Psoas muscle (tissue), 8 donors: ENCODE results near the gene DISP2. TPM values are rescaled to one million over a fixed set of nuclear protein-coding genes. Genes with fewer than 3 reads are reported as not detected.

Source experiments
- ATAC-seq, 4 donors: fragments of 200-7000 bp; cut with Tn5 transposase; one replicate each; pipeline ENCODE4 v1.9.1; 2020; ENCODE audit warnings: moderate library complexity in 3 of 4, mild to moderate bottlenecking in 2 of 4
- DNase-seq, 2 donors: peaks; one replicate each; pipeline ENCODE4 v3.0.0-alpha.2; 2020
- H3K27ac ChIP-seq: fragments of 200-600 bp; one replicate; pipeline ENCODE4 v1.8.0; 2022
- H3K27me3 ChIP-seq, 3 donors: fragments of 200-600 bp in 1 of 3; one replicate each; pipeline versions ENCODE4 v1.6.1 to v1.8.0; 2013 to 2022; ENCODE audit warnings: low read length in 2 of 3, mild to moderate bottlenecking in 2 of 3, moderate library complexity in 1 of 3; ENCODE audit not compliant: insufficient read depth in 3 of 3
- H3K36me3 ChIP-seq, 2 donors: fragments of 200-600 bp in 1 of 2; one replicate each; pipeline versions ENCODE4 v1.6.1 to v1.8.0; 2013 to 2022; ENCODE audit warnings: low read depth in 1 of 2, mild to moderate bottlenecking in 1 of 2, moderate library complexity in 1 of 2; ENCODE audit not compliant: insufficient read depth in 1 of 2
- H3K4me1 ChIP-seq: fragments of 200-600 bp; one replicate; pipeline ENCODE4 v1.8.0; 2022
- H3K4me3 ChIP-seq: fragments of 200-600 bp; one replicate; pipeline ENCODE4 v1.8.0; 2022; ENCODE audit warnings: mild to moderate bottlenecking
- H3K9me3 ChIP-seq: fragments of 200-600 bp; one replicate; pipeline ENCODE4 v1.8.0; 2022
- WGBS, 3 donors: extraction: QIAGEN DNeasy Blood & Tissue Kit; methylation state at CpG; one replicate each; pipeline versions ENCODE4 v1.1.6 to v1.1.7; 2013; 5-methylcytosine and 5-hydroxymethylcytosine counted together
- intact Hi-C, 2 donors: fragments of 100-400 bp; cut with DNase I; formaldehyde crosslinking; loops; one replicate each; pipeline versions ENCODE4 v1.11.0 to v1.14.2; 2022
- polyA plus RNA-seq, 3 donors: library from polyadenylated mRNA; stranded (reverse); fragments of 200-250 nt; gene quantifications; one replicate each; pipeline ENCODE4 v1.2.3, GENCODE V29; 2013
- total RNA-seq, 4 donors: library from RNA; stranded (reverse); fragmentation: NEBNext Ultra II Directional in 2 of 4; extraction: Animal tissue kit (Norgen Biotek cat#: 25700) in 2 of 4; gene quantifications; one replicate each; pipeline versions ENCODE4 v1.2.1 to v1.2.4, GENCODE V29; 2021 to 2023
- TF ChIP-seq, protein P1 (sequence below): fragments of 200-600 bp; IDR thresholded peaks from one replicate; pipeline ENCODE4 v1.8.0; 2022; ENCODE audit warnings: antibody characterized with exemption
- donor health status: healthy with polysubstance abuse.
- donor health status: DM: no; HTN: no; CAD: no; lungs with moderate emphysema.
- donor health status: Bipolar disorder and iron deficiency.
- donor health status: healthy.
- donor health status: DM: yes; HTN: yes; CAD: no.
- donor health status: DM: no; HTN: no; CAD: no.
- donor health status: DM: no; HTN: no; CAD: no.
- donor health status: DM: yes; HTN: yes; CAD: no.

Gene DISP2
- total and polyA plus RNA-seq, 7 donors, result 0.05 to 2.4 (median 0.62) TPM

GRCh38 chr15:40407330-40407990 is 49.4 kb downstream of the DISP2 start:
- Histone ChIP-seq H3K4me3 (no peak overlapping the region), H3K36me3 (peaks cover 6 to 54% of the 10 kb centered on the region in 2 donors), H3K27ac (no peak overlapping the region), H3K27me3 (no peaks in the 10 kb centered on the region), H3K9me3 (no peaks in the 10 kb centered on the region), H3K4me1 (peaks cover 15% of the 10 kb centered on the region)
- intact Hi-C loops, result no loop called here
- WGBS, 3 donors, result 71 to 77% (median 75%) methylated on average over 8 of the region's 8 CpGs
- no peak for ATAC-seq
- TF ChIP-seq, protein P1, sequence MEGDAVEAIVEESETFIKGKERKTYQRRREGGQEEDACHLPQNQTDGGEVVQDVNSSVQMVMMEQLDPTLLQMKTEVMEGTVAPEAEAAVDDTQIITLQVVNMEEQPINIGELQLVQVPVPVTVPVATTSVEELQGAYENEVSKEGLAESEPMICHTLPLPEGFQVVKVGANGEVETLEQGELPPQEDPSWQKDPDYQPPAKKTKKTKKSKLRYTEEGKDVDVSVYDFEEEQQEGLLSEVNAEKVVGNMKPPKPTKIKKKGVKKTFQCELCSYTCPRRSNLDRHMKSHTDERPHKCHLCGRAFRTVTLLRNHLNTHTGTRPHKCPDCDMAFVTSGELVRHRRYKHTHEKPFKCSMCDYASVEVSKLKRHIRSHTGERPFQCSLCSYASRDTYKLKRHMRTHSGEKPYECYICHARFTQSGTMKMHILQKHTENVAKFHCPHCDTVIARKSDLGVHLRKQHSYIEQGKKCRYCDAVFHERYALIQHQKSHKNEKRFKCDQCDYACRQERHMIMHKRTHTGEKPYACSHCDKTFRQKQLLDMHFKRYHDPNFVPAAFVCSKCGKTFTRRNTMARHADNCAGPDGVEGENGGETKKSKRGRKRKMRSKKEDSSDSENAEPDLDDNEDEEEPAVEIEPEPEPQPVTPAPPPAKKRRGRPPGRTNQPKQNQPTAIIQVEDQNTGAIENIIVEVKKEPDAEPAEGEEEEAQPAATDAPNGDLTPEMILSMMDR, result no peak
- no peak for DNase-seq

GRCh38 chr15:40409366-40409765 is 51.3 kb downstream of the DISP2 start:
- ATAC-seq, result no peak
- TF ChIP-seq, protein P1, result no peak

DNA sequence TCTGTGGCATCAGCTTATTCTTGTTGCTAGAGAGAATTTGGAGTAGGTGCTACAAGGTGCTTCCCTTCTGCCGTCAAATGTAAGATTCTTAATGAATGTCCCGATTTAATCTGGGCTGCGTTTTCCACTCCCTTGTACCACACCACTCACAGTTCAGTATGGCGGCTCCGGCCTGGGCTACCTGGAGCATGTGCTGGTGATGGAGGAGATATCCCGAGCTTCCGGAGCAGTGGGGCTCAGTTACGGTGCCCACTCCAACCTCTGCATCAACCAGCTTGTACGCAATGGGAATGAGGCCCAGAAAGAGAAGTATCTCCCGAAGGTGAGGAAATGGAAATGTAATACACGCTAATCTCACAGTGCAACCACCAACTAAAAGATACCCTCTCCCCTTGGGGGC is 52.5 kb downstream of the DISP2 start:
- no peak for DNase-seq
- Histone ChIP-seq H3K4me3 (no peak overlapping the region), H3K4me1 (peaks cover 8% of the 10 kb centered on the region), H3K27me3 (no peaks in the 10 kb centered on the region), H3K9me3 (no peaks in the 10 kb centered on the region), H3K36me3 (peaks cover 9 to 84% of the 10 kb centered on the region in 2 donors), H3K27ac (no peak overlapping the region)
- intact Hi-C loops, result loop anchor here in 1 of 2 donors (1.0 kb wide), 1 partner anchor 72 kb away; no protein-coding TSS in a partner anchor
- TF ChIP-seq, protein P1, result no peak
- no peak for ATAC-seq
- WGBS, 3 donors, result 93 to 97% (median 94%) methylated on average over 11 of the region's 11 CpGs

More at GRCh38 chr15:40409366-40409765, 51.3 kb downstream of the DISP2 start:
- no peaks in the 10 kb centered on the region for H3K27me3 ChIP-seq
- 62 to 67% (median 66%) methylated on average over 3 of the region's 3 CpGs for WGBS, 3 donors
- no peak for DNase-seq
- H3K27ac ChIP-seq, result no peak overlapping the region
- H3K36me3 ChIP-seq, result peaks cover 6 to 73% of the 10 kb centered on the region in 2 donors
- intact Hi-C loops, result no loop called here
- H3K4me1 ChIP-seq, result peaks cover 15% of the 10 kb centered on the region
- H3K9me3 ChIP-seq, result no peaks in the 10 kb centered on the region
- no peak overlapping the region for H3K4me3 ChIP-seq

DNA sequence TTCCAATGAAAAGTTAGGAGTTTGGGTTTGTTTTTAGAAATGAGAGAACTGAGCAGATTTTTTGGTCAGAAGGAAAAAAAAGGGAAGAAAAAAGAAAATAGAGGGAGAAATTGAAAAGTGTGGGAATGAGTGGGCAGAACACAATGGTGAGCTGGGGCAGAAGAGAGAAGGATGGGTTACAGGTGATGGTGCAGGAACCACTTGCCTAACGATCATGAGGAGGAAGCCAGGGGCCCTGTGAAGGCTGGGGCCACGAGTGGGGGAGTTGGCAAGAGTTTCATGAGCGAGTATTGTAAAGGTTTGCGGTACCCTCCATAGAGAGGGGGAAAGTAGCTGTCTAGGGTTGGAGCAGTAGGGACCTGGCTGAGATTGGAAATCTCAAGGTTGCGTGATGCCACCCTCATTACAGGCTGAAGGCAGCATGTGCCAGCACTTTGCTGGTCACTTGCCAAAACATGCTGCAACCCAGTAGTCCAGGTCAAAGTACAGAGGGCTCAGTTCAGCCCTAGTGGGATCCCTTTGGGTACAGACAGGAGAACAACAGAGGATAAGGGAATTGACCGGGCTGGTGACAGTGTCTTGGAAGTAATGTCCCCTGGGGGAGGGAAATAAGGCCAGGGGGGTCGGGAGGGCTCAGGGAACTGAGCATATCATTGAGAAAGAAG is 54.2 kb downstream of the DISP2 start:
- TF ChIP-seq, protein P1, result no peak

More for the DNA sequence above, 54.2 kb downstream of the DISP2 start:
- 72 to 86% (median 72%) methylated on average over 7 of the region's 7 CpGs for WGBS, 3 donors
- DNase-seq (no peak), ATAC-seq (peak in 2 of 4 donors; percentile 42 to 62)
- Histone ChIP-seq H3K27me3 (no peaks in the 10 kb centered on the region), H3K4me1 (no peaks in the 10 kb centered on the region), H3K4me3 (no peak overlapping the region), H3K27ac (no peak overlapping the region), H3K36me3 (peaks cover 13 to 97% of the 10 kb centered on the region in 2 donors), H3K9me3 (no peaks in the 10 kb centered on the region)
- intact Hi-C loops, result no loop called here
